Esophagus muscularis mucosa (tissue), 4 donors: ENCODE measurements around the gene OR4E2.

Experiments used
- EP300 ChIP-seq: sonication (generic); formaldehyde crosslinking; IDR thresholded peaks from one replicate; pipeline ENCODE4 v1.6.1; 2017; ENCODE audit warnings: antibody characterized with exemption
- POLR2A ChIP-seq: fragments of 450-650 bp; IDR thresholded peaks from one replicate; pipeline ENCODE4 v1.6.1; 2017; ENCODE audit warnings: antibody characterized with exemption, moderate library complexity, mild to moderate bottlenecking, low read depth
- POLR2AphosphoS5 ChIP-seq, 2 donors: sonication (generic); formaldehyde crosslinking; IDR thresholded peaks; one replicate each; pipeline ENCODE4 v1.6.1; 2017; ENCODE audit warnings: antibody characterized with exemption in 2 of 2
- TF ChIP-seq, protein P1 (sequence below), 3 experiments: fragments of 200-600 bp in 2 of 3; fragments of 450-650 bp in 1 of 3; sonication (generic) in 2 of 3; IDR thresholded peaks; one replicate each; pipeline ENCODE4 v1.5.1; 2017 to 2019; ENCODE audit warnings: antibody characterized with exemption in 3 of 3, mild to moderate bottlenecking in 2 of 3, moderate library complexity in 1 of 3

DNA sequence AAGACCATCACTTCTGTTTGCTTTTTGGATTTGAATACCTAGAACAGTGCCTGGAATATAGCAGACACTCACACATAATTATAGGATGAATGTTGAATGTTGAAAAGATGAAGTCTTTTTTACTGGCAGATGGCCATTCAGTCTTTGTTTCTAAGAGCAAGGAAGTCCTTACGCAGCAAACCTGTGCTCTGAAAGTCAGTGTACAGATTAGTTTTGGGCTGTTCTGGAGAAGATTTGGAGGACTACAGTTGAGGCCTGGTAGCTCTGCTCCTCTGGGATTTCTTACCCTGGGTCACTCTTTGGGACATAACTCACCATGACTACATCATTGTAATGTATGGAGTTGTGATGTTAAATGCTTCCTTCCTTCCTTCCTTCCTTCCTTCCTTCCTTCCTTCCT lies 3.3 kb downstream of the OR4E2 start:
- TF ChIP-seq POLR2AphosphoS5 (IDR thresholded peaks at IDR 0.05) = no peak
- TF ChIP-seq, protein P1, sequence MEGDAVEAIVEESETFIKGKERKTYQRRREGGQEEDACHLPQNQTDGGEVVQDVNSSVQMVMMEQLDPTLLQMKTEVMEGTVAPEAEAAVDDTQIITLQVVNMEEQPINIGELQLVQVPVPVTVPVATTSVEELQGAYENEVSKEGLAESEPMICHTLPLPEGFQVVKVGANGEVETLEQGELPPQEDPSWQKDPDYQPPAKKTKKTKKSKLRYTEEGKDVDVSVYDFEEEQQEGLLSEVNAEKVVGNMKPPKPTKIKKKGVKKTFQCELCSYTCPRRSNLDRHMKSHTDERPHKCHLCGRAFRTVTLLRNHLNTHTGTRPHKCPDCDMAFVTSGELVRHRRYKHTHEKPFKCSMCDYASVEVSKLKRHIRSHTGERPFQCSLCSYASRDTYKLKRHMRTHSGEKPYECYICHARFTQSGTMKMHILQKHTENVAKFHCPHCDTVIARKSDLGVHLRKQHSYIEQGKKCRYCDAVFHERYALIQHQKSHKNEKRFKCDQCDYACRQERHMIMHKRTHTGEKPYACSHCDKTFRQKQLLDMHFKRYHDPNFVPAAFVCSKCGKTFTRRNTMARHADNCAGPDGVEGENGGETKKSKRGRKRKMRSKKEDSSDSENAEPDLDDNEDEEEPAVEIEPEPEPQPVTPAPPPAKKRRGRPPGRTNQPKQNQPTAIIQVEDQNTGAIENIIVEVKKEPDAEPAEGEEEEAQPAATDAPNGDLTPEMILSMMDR (IDR thresholded peaks at IDR 0.05) = no peak
- no peak for TF ChIP-seq POLR2A
- TF ChIP-seq EP300 = no peak
